Small intestine (tissue), 7 donors: ENCODE measurements around the gene SLC11A1. TPM values are rescaled to one million over a fixed set of nuclear protein-coding genes. Genes with fewer than 3 reads are reported as not detected.

Experiments
- DNase-seq, 2 donors: peaks; one replicate each; pipeline versions ENCODE4 v3.0.0 to v3.0.0-alpha.2; 2013
- FAIRE-seq: peaks from 2 replicates; lab custom pipeline; 2012; peaks lifted over from hg19 to GRCh38; lab: Jason Lieb, UNC
- H3K27ac ChIP-seq, 3 donors: one replicate each; pipeline ENCODE4 v1.5.1; 2013; ENCODE audit warnings: low read length in 2 of 3, mild to moderate bottlenecking in 2 of 3, control low read depth in 1 of 3, inconsistent platforms in 1 of 3, low read depth in 1 of 3, moderate library complexity in 1 of 3
- H3K27me3 ChIP-seq, 3 donors: one replicate each; pipeline ENCODE4 v1.6.1; 2013; ENCODE audit warnings: low read length in 3 of 3, inconsistent platforms in 1 of 3; ENCODE audit not compliant: control insufficient read depth in 3 of 3, insufficient read depth in 3 of 3
- H3K36me3 ChIP-seq, 3 donors: one replicate each; pipeline ENCODE4 v1.6.1; 2013; ENCODE audit warnings: low read length in 3 of 3, inconsistent platforms in 1 of 3, low read depth in 1 of 3, mild to moderate bottlenecking in 1 of 3, moderate library complexity in 1 of 3; ENCODE audit not compliant: control insufficient read depth in 3 of 3, insufficient read depth in 2 of 3
- H3K4me1 ChIP-seq, 3 donors: one replicate each; pipeline ENCODE4 v1.6.1; 2013; ENCODE audit warnings: low read length in 2 of 3, inconsistent platforms in 1 of 3, low read depth in 1 of 3, mild to moderate bottlenecking in 1 of 3, moderate library complexity in 1 of 3; ENCODE audit not compliant: control insufficient read depth in 3 of 3, insufficient read depth in 2 of 3
- H3K4me3 ChIP-seq, 3 donors: one replicate each; pipeline ENCODE4 v1.5.1; 2013; ENCODE audit warnings: low read length in 3 of 3, control low read depth in 1 of 3, inconsistent platforms in 1 of 3, low read depth in 1 of 3, mild to moderate bottlenecking in 1 of 3, moderate library complexity in 1 of 3
- H3K9me3 ChIP-seq, 2 donors: one replicate each; pipeline ENCODE4 v1.6.1; 2013; ENCODE audit warnings: low read depth in 1 of 2, low read length in 1 of 2; ENCODE audit not compliant: control insufficient read depth in 2 of 2, insufficient read depth in 1 of 2
- WGBS, 3 donors: extraction: QIAGEN DNeasy Blood & Tissue Kit; methylation state at CpG; one replicate each; pipeline ENCODE4 v1.1.7; 2013; 5-methylcytosine and 5-hydroxymethylcytosine counted together
- polyA plus RNA-seq, 4 donors: library from polyadenylated mRNA; stranded (reverse) in 3 of 4; unstranded in 1 of 4; fragments of 200-250 nt in 3 of 4; fragments of 120-200 nt in 1 of 4; gene quantifications; one replicate each; pipeline versions ENCODE4 v1.2.1 to v1.2.3, GENCODE V29; 2013
- donor health status: healthy with polysubstance abuse.
- donor health status: control.
- donor health status: control.
- donor health status: Bipolar disorder and iron deficiency.
- donor health status: healthy.

SLC11A1 gene
- polyA plus RNA-seq, 4 donors: 0.54 to 8.4 (median 2.0) TPM

GRCh38 chr2:218406949-218407618, 25.0 kb downstream of the SLC11A1 start:
- Histone ChIP-seq H3K27me3 (no peaks in the 10 kb centered on the region), H3K4me3 (peak overlapping the region in 2 of 3 donors; percentile 12 to 60), H3K27ac (peak overlapping the region; percentile 61 to 97 (median 90)), H3K9me3 (no peaks in the 10 kb centered on the region), H3K36me3 (peaks cover 16 to 39% (median 25%) of the 10 kb centered on the region in 3 donors), H3K4me1 (peaks cover 0 to 53% (median 3%) of the 10 kb centered on the region in 3 donors)
- no peak for FAIRE-seq
- WGBS, 3 donors: 2 to 7% (median 5%) methylated on average over 13 of the region's 13 CpGs
- peak; percentile 80 to 94 for DNase-seq

- Histone ChIP-seq H3K9me3 (no peaks in the 10 kb centered on the region), H3K4me1 (peaks cover 0 to 47% (median 3%) of the 10 kb centered on the region in 3 donors), H3K36me3 (peaks cover 11 to 33% (median 21%) of the 10 kb centered on the region in 3 donors), H3K27me3 (no peaks in the 10 kb centered on the region), H3K4me3 (no peak overlapping the region), H3K27ac (peak overlapping the region in 2 of 3 donors; percentile 90 to 97)
- 67 to 78% (median 75%) methylated on average over 8 of the region's 8 CpGs for WGBS, 3 donors
- DNase-seq (no peak), FAIRE-seq (no peak)
Measured at GRCh38 chr2:218407717-218408116, 25.6 kb downstream of the SLC11A1 start.

DNA sequence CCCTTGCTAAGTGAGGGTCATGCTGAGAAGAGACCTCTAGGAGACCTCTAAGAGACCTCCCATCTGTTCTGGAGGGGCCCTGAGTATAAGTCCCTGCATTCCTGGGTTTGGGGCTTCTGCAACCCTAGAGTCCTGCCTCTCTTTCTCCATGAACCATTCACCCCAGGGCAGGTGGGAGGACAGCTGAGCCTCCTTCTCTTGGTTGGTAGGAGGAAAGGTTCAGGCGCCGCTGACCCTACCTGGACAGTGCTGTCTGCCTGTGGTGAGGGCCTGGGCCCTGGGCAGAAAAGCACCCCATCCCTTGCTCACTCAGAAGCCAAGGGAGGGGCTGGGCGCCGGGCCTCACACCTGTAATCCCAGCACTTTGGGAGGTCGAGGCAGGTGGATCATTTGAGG, 36.2 kb downstream of the SLC11A1 start:
- Histone ChIP-seq H3K27me3 (no peaks in the 10 kb centered on the region), H3K4me3 (no peak overlapping the region), H3K4me1 (peaks cover 0 to 28% (median 4%) of the 10 kb centered on the region in 3 donors), H3K36me3 (peaks cover 0 to 29% (median 0%) of the 10 kb centered on the region in 3 donors), H3K9me3 (no peaks in the 10 kb centered on the region), H3K27ac (peak overlapping the region; percentile 64 to 87 (median 80))
- no peak for DNase-seq
- 52 to 71% (median 60%) methylated on average over 5 of the region's 5 CpGs for WGBS, 3 donors
- no peak for FAIRE-seq

GRCh38 chr2:218418717-218419458, 36.8 kb downstream of the SLC11A1 start, which contains the start of gene VIL1:
Gene VIL1, plus strand, starts transcription at chr2:218419123. Its CDS starts 4,656 bp downstream, at chr2:218423779.
- H3K9me3 ChIP-seq: no peaks in the 10 kb centered on the region
- peak within 1 kb of the TSS; percentile 28 to 78 (median 69) for H3K4me3 ChIP-seq
- peak within 1 kb of the TSS; percentile 80 to 93 (median 81) for H3K27ac ChIP-seq
- no peak for FAIRE-seq
- peaks cover 0 to 35% (median 5%) of the 10 kb centered on the region in 3 donors for H3K36me3 ChIP-seq
- H3K27me3 ChIP-seq: no peaks in the 10 kb centered on the region
- peaks cover 0 to 30% (median 4%) of the 10 kb centered on the region in 3 donors for H3K4me1 ChIP-seq
- peak; percentile 97 to 99 for DNase-seq
- WGBS, 3 donors: 16 to 60% (median 32%) methylated on average over 9 of the region's 9 CpGs

GRCh38 chr2:218419630-218420216, 37.6 kb downstream of the SLC11A1 start:
- Histone ChIP-seq H3K4me3 (peak overlapping the region; percentile 28 to 78 (median 69)), H3K27me3 (no peaks in the 10 kb centered on the region), H3K36me3 (peaks cover 0 to 43% (median 5%) of the 10 kb centered on the region in 3 donors), H3K4me1 (peaks cover 0 to 30% (median 4%) of the 10 kb centered on the region in 3 donors), H3K27ac (peak overlapping the region; percentile 80 to 93 (median 81)), H3K9me3 (no peaks in the 10 kb centered on the region)
- DNase-seq: peak; percentile 45 to 54
- no peak for FAIRE-seq
- WGBS, 3 donors: 12 to 57% (median 34%) methylated on average over 7 of the region's 7 CpGs

GRCh38 chr2:218421027-218421426, 39.0 kb downstream of the SLC11A1 start:
- WGBS, 3 donors: 23 to 67% (median 37%) methylated on average over 2 of the region's 2 CpGs
- Histone ChIP-seq H3K27me3 (no peaks in the 10 kb centered on the region), H3K27ac (peak overlapping the region; percentile 69 to 94 (median 93)), H3K4me3 (peak overlapping the region in 2 of 3 donors; percentile 69 to 78), H3K9me3 (no peaks in the 10 kb centered on the region), H3K4me1 (peaks cover 0 to 30% (median 4%) of the 10 kb centered on the region in 3 donors), H3K36me3 (peaks cover 2 to 54% (median 5%) of the 10 kb centered on the region in 3 donors)
- DNase-seq (peak in 1 of 2 donors; percentile 54), FAIRE-seq (no peak)

- Histone ChIP-seq H3K27me3 (no peaks in the 10 kb centered on the region), H3K36me3 (peaks cover 2 to 68% (median 5%) of the 10 kb centered on the region in 3 donors), H3K4me1 (peaks cover 0 to 27% (median 4%) of the 10 kb centered on the region in 3 donors), H3K27ac (peak overlapping the region; percentile 75 to 94 (median 93)), H3K9me3 (no peaks in the 10 kb centered on the region), H3K4me3 (peak overlapping the region in 2 of 3 donors; percentile 7 to 12)
- no peak for FAIRE-seq
- 38 to 72% (median 52%) methylated on average over 9 of the region's 9 CpGs for WGBS, 3 donors
- DNase-seq: peak; percentile 65 to 94
Measured at GRCh38 chr2:218422403-218423086, 40.5 kb downstream of the SLC11A1 start.
